ENCODE results near the gene TGFBR3. TPM values are rescaled to one million over a fixed set of nuclear protein-coding genes. Genes with fewer than 3 reads are reported as not detected.

The TGFBR3 gene
- total and polyA plus RNA-seq, 2 of the 13 experiments (the other 11 are each of a cell fraction or from before 2014, with no cell fraction given): 76.5 to 195 TPM

DNA sequence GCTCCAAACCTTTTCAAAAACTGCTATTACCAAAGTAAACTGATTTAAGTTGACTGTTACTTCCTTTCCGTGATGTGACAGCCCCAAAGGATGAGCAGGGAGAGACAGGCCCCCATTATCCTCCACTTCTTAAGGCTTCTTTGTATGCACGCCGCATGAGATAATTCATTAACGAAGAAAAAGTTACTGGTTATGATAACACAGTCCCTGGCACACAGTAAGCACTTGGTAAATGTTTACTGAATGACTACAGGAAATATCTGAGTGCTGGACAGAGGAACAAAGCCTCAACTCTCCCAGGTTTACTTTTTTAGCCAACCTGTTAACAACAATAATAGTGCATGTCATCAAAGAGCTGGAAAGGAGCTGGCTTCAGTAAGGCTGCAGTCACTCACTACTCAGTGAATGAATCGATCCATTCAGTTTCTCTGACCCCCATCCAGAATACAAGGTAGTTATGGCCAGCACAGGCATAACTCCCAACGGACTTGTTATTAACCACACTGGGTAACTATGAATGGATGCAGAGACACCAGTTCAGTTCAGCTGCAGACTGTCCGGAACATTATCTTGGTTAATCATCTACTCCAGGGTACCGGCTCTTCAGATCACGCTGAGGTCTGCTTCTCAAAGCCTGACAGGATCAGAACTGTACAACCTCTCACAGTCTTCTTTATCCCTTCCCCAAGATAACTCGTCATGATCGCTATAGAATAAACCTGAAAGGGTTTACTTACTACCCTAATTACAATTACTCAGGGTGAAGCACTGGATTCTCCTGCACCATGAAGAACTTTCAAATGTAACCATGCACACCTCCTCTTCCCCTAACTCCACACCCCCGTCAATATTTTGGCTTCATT is 58.3 kb downstream of the TGFBR3 start (continued):
- TF ChIP-seq TBL1XR1 (IDR thresholded peaks at IDR 0.05; ENCODE audit: borderline replicate concordance, low read length, partially characterized antibody): no peak
- TF ChIP-seq RARA (CRISPR knock-in tag; IDR thresholded peaks at IDR 0.05): peak; percentile 73
- no peak for TF ChIP-seq TRIM24 (CRISPR knock-in tag; IDR thresholded peaks at IDR 0.05)
- TF ChIP-seq, protein P1, sequence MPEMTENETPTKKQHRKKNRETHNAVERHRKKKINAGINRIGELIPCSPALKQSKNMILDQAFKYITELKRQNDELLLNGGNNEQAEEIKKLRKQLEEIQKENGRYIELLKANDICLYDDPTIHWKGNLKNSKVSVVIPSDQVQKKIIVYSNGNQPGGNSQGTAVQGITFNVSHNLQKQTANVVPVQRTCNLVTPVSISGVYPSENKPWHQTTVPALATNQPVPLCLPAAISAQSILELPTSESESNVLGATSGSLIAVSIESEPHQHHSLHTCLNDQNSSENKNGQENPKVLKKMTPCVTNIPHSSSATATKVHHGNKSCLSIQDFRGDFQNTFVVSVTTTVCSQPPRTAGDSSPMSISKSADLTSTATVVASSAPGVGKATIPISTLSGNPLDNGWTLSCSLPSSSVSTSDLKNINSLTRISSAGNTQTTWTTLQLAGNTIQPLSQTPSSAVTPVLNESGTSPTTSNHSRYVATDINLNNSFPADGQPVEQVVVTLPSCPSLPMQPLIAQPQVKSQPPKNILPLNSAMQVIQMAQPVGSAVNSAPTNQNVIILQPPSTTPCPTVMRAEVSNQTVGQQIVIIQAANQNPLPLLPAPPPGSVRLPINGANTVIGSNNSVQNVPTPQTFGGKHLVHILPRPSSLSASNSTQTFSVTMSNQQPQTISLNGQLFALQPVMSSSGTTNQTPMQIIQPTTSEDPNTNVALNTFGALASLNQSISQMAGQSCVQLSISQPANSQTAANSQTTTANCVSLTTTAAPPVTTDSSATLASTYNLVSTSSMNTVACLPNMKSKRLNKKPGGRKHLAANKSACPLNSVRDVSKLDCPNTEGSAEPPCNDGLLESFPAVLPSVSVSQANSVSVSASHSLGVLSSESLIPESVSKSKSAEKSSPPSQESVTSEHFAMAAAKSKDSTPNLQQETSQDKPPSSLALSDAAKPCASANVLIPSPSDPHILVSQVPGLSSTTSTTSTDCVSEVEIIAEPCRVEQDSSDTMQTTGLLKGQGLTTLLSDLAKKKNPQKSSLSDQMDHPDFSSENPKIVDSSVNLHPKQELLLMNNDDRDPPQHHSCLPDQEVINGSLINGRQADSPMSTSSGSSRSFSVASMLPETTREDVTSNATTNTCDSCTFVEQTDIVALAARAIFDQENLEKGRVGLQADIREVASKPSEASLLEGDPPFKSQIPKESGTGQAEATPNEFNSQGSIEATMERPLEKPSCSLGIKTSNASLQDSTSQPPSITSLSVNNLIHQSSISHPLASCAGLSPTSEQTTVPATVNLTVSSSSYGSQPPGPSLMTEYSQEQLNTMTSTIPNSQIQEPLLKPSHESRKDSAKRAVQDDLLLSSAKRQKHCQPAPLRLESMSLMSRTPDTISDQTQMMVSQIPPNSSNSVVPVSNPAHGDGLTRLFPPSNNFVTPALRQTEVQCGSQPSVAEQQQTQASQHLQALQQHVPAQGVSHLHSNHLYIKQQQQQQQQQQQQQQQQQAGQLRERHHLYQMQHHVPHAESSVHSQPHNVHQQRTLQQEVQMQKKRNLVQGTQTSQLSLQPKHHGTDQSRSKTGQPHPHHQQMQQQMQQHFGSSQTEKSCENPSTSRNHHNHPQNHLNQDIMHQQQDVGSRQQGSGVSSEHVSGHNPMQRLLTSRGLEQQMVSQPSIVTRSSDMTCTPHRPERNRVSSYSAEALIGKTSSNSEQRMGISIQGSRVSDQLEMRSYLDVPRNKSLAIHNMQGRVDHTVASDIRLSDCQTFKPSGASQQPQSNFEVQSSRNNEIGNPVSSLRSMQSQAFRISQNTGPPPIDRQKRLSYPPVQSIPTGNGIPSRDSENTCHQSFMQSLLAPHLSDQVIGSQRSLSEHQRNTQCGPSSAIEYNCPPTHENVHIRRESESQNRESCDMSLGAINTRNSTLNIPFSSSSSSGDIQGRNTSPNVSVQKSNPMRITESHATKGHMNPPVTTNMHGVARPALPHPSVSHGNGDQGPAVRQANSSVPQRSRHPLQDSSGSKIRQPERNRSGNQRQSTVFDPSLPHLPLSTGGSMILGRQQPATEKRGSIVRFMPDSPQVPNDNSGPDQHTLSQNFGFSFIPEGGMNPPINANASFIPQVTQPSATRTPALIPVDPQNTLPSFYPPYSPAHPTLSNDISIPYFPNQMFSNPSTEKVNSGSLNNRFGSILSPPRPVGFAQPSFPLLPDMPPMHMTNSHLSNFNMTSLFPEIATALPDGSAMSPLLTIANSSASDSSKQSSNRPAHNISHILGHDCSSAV (CRISPR knock-in tag; IDR thresholded peaks at IDR 0.05; ENCODE audit: borderline replicate concordance): no peak
- peak; percentile 46; the same call in 1 of the 2 replicates for TF ChIP-seq FOXK2 (IDR thresholded peaks at IDR 0.05)
- no peak for TF ChIP-seq TMF1 (CRISPR knock-in tag; IDR thresholded peaks at IDR 0.05; ENCODE audit: low read depth)
- TF ChIP-seq, protein P2, sequence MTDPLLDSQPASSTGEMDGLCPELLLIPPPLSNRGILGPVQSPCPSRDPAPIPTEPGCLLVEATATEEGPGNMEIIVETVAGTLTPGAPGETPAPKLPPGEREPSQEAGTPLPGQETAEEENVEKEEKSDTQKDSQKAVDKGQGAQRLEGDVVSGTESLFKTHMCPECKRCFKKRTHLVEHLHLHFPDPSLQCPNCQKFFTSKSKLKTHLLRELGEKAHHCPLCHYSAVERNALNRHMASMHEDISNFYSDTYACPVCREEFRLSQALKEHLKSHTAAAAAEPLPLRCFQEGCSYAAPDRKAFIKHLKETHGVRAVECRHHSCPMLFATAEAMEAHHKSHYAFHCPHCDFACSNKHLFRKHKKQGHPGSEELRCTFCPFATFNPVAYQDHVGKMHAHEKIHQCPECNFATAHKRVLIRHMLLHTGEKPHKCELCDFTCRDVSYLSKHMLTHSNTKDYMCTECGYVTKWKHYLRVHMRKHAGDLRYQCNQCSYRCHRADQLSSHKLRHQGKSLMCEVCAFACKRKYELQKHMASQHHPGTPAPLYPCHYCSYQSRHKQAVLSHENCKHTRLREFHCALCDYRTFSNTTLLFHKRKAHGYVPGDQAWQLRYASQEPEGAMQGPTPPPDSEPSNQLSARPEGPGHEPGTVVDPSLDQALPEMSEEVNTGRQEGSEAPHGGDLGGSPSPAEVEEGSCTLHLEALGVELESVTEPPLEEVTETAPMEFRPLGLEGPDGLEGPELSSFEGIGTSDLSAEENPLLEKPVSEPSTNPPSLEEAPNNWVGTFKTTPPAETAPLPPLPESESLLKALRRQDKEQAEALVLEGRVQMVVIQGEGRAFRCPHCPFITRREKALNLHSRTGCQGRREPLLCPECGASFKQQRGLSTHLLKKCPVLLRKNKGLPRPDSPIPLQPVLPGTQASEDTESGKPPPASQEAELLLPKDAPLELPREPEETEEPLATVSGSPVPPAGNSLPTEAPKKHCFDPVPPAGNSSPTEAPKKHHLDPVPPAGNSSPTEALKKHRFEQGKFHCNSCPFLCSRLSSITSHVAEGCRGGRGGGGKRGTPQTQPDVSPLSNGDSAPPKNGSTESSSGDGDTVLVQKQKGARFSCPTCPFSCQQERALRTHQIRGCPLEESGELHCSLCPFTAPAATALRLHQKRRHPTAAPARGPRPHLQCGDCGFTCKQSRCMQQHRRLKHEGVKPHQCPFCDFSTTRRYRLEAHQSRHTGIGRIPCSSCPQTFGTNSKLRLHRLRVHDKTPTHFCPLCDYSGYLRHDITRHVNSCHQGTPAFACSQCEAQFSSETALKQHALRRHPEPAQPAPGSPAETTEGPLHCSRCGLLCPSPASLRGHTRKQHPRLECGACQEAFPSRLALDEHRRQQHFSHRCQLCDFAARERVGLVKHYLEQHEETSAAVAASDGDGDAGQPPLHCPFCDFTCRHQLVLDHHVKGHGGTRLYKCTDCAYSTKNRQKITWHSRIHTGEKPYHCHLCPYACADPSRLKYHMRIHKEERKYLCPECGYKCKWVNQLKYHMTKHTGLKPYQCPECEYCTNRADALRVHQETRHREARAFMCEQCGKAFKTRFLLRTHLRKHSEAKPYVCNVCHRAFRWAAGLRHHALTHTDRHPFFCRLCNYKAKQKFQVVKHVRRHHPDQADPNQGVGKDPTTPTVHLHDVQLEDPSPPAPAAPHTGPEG (CRISPR knock-in tag; IDR thresholded peaks at IDR 0.05): peak; percentile 57; the same call in 1 of the 2 replicates
- TF ChIP-seq, protein P3, sequence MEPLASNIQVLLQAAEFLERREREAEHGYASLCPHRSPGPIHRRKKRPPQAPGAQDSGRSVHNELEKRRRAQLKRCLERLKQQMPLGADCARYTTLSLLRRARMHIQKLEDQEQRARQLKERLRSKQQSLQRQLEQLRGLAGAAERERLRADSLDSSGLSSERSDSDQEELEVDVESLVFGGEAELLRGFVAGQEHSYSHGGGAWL (CRISPR knock-in tag; IDR thresholded peaks at IDR 0.05): no peak
- TF ChIP-seq ELF3 (CRISPR knock-in tag; IDR thresholded peaks at IDR 0.05): peak; percentile 75
- TF ChIP-seq DR1 (CRISPR knock-in tag; IDR thresholded peaks at IDR 0.05): 0 out of 2 replicates have a peak, but pooled peaks have one; percentile 17
- no peak for TF ChIP-seq HOXA7 (CRISPR knock-in tag; IDR thresholded peaks at IDR 0.05)
- no peak for TF ChIP-seq ZNF562 (CRISPR knock-in tag; IDR thresholded peaks at IDR 0.05; ENCODE audit: borderline replicate concordance)
- no peak for TF ChIP-seq ZNF615 (CRISPR knock-in tag; IDR thresholded peaks at IDR 0.05; ENCODE audit: borderline replicate concordance)
- no peak for TF ChIP-seq CHD2 (IDR thresholded peaks at IDR 0.05; ENCODE audit: low read depth, low read length)
- peak; percentile 72; the same call in 1 of the 2 replicates for TF ChIP-seq JUNB (CRISPR knock-in tag; IDR thresholded peaks at IDR 0.05; ENCODE audit: borderline replicate concordance)
